Upper lobe of right lung (tissue), 1 donor: ENCODE measurements around the gene ZMYND10. TPM values are rescaled to one million over a fixed set of nuclear protein-coding genes. Genes with fewer than 3 reads are reported as not detected.

Experiments used
- ATAC-seq: fragments of 200-7000 bp; cut with Tn5 transposase; one replicate; pipeline ENCODE4 v1.9.1; 2020; ENCODE audit warnings: mild to moderate bottlenecking, moderate library complexity
- DNase-seq: peaks from one replicate; pipeline ENCODE4 v3.0.0-alpha.2; 2020
- H3K27ac ChIP-seq: fragments of 200-600 bp; one replicate; pipeline ENCODE4 v1.8.0; 2022
- H3K27me3 ChIP-seq: fragments of 200-600 bp; one replicate; pipeline ENCODE4 v1.8.0; 2022; ENCODE audit warnings: mild to moderate bottlenecking
- H3K36me3 ChIP-seq: fragments of 200-600 bp; one replicate; pipeline ENCODE4 v1.8.0; 2022
- H3K4me1 ChIP-seq: fragments of 200-600 bp; one replicate; pipeline ENCODE4 v1.8.0; 2022
- H3K4me3 ChIP-seq: fragments of 200-600 bp; one replicate; pipeline ENCODE4 v1.8.0; 2022; ENCODE audit warnings: mild to moderate bottlenecking
- H3K9me3 ChIP-seq: fragments of 200-600 bp; one replicate; pipeline ENCODE4 v1.8.0; 2022
- CTCF ChIP-seq: fragments of 200-600 bp; IDR thresholded peaks from one replicate; pipeline ENCODE4 v1.8.0; 2022; ENCODE audit warnings: antibody characterized with exemption
- intact Hi-C: fragments of 100-400 bp; cut with DNase I; formaldehyde crosslinking; loops from one replicate; pipeline ENCODE4 v1.11.0; 2022
- total RNA-seq: library from RNA; stranded (reverse); fragmentation: NEBNext Ultra II Directional; extraction: Animal tissue kit (Norgen Biotek cat#: 25700); gene quantifications from one replicate; pipeline ENCODE4 v1.2.1, GENCODE V29; 2021
- donor health status: DM: no; HTN: yes; CAD: no; lungs with severe emphysema.

ZMYND10 gene
- total RNA-seq, 1 donor from 2014 or later: 2.8 TPM

GRCh38 chr3:50300681-50301254 is 44.8 kb downstream of the ZMYND10 start:
- no peaks in the 10 kb centered on the region for H3K36me3 ChIP-seq
- H3K4me1 ChIP-seq: peaks cover 33% of the 10 kb centered on the region
- DNase-seq (no peak), ATAC-seq (no peak)
- intact Hi-C loops: no loop called here
- peak overlapping the region; percentile 65 for H3K4me3 ChIP-seq
- H3K27ac ChIP-seq: peak overlapping the region; percentile 87
- TF ChIP-seq CTCF: no peak
- no peaks in the 10 kb centered on the region for H3K9me3 ChIP-seq
- no peaks in the 10 kb centered on the region for H3K27me3 ChIP-seq

GRCh38 chr3:50299929-50300680 is 45.4 kb downstream of the ZMYND10 start:
- H3K9me3 ChIP-seq: no peaks in the 10 kb centered on the region
- TF ChIP-seq CTCF: no peak
- H3K4me1 ChIP-seq: peaks cover 33% of the 10 kb centered on the region
- intact Hi-C loops: no loop called here
- peak overlapping the region; percentile 65 for H3K4me3 ChIP-seq
- ATAC-seq: peak; percentile 14
- no peak for DNase-seq
- H3K27ac ChIP-seq: peak overlapping the region; percentile 87
- no peaks in the 10 kb centered on the region for H3K27me3 ChIP-seq
- no peaks in the 10 kb centered on the region for H3K36me3 ChIP-seq

- Histone ChIP-seq H3K27me3 (no peaks in the 10 kb centered on the region), H3K9me3 (no peaks in the 10 kb centered on the region), H3K27ac (peak overlapping the region; percentile 87), H3K36me3 (no peaks in the 10 kb centered on the region), H3K4me1 (peaks cover 33% of the 10 kb centered on the region), H3K4me3 (peak overlapping the region; percentile 65)
- DNase-seq (no peak), ATAC-seq (no peak)
- intact Hi-C loops: no loop called here
- TF ChIP-seq CTCF: no peak
Measured at GRCh38 chr3:50299638-50299928, 45.9 kb downstream of the ZMYND10 start.

- intact Hi-C loops: no loop called here
- TF ChIP-seq CTCF: peak; percentile 47
- Histone ChIP-seq H3K4me3 (peak within 1 kb of the TSS; percentile 65), H3K27me3 (no peaks in the 10 kb centered on the region), H3K4me1 (peaks cover 33% of the 10 kb centered on the region), H3K36me3 (no peaks in the 10 kb centered on the region), H3K9me3 (no peaks in the 10 kb centered on the region), H3K27ac (peak within 1 kb of the TSS; percentile 87)
- DNase-seq (peak; percentile 99), ATAC-seq (peak; percentile 89)
Measured at GRCh38 chr3:50298836-50299637, 46.5 kb downstream of the ZMYND10 start, which contains the start of the genes HYAL3 and NAA80. Gene HYAL3, minus strand, starts transcription at chr3:50299405. Its CDS starts 3,803 bp downstream, at chr3:50295602. Gene NAA80, minus strand, starts transcription at chr3:50299405. Its CDS starts 1,942 bp downstream, at chr3:50297463.

- Histone ChIP-seq H3K36me3 (no peaks in the 10 kb centered on the region), H3K9me3 (no peaks in the 10 kb centered on the region), H3K27me3 (no peaks in the 10 kb centered on the region), H3K27ac (peak overlapping the region; percentile 87), H3K4me3 (peak overlapping the region; percentile 65), H3K4me1 (peaks cover 26% of the 10 kb centered on the region)
- intact Hi-C loops: no loop called here
- DNase-seq (no peak), ATAC-seq (no peak)
- peak; percentile 11 for TF ChIP-seq CTCF
Measured at GRCh38 chr3:50297896-50298725, 47.4 kb downstream of the ZMYND10 start.
